BJ (cell line): ENCODE data around the gene FCN1. TPM values are rescaled to one million over a fixed set of nuclear protein-coding genes. Genes with fewer than 3 reads are reported as not detected.

Experiments
- CTCF ChIA-PET: fragments of 350-600 bp; formaldehyde crosslinking; extraction: SDS; loops from one replicate; lab custom pipeline; 2021; ENCODE audit warnings: antibody characterized with exemption, inconsistent platforms; lab: Yijun Ruan, JAX
- POLR2A ChIA-PET: fragments of 300-600 bp; sonication (Branson Sonifier 250); formaldehyde crosslinking; extraction: SDS; loops from one replicate; lab custom pipeline; 2021; ENCODE audit warnings: antibody characterized with exemption; lab: Charles Lee
- DNase-seq: peaks from one replicate; pipeline ENCODE4 v3.0.0-alpha.2; 2011; ENCODE audit warnings: low read depth
- H3K27me3 ChIP-seq: 2 replicates; pipeline ENCODE4 v1.6.0; 2011; ENCODE audit warnings: low read length; ENCODE audit not compliant: control insufficient read depth, insufficient read depth
- H3K36me3 ChIP-seq: 2 replicates; pipeline ENCODE4 v1.5.1; 2011; ENCODE audit warnings: low read length; ENCODE audit not compliant: control insufficient read depth, insufficient read depth
- H3K4me3 ChIP-seq: 2 replicates; pipeline ENCODE4 v1.5.1; 2011; ENCODE audit warnings: low read depth, mild to moderate bottlenecking, control low read depth, low read length
- polyA plus RNA-seq: library from polyadenylated mRNA; depleted of rRNA; stranded (reverse); fragments of >200 nt; gene quantifications from 2 replicates; pipeline ENCODE4 v1.2.3, GENCODE V29; 2011
- TF ChIP-seq, protein P1 (sequence below): IDR thresholded peaks from 2 replicates; pipeline ENCODE4 v1.5.1; 2011; ENCODE audit warnings: low read depth, mild to moderate bottlenecking, control low read depth, inconsistent platforms, low read length, moderate library complexity; ENCODE audit not compliant: insufficient read depth

The FCN1 gene
- polyA plus RNA-seq, 1 experiment, result not detected

DNA sequence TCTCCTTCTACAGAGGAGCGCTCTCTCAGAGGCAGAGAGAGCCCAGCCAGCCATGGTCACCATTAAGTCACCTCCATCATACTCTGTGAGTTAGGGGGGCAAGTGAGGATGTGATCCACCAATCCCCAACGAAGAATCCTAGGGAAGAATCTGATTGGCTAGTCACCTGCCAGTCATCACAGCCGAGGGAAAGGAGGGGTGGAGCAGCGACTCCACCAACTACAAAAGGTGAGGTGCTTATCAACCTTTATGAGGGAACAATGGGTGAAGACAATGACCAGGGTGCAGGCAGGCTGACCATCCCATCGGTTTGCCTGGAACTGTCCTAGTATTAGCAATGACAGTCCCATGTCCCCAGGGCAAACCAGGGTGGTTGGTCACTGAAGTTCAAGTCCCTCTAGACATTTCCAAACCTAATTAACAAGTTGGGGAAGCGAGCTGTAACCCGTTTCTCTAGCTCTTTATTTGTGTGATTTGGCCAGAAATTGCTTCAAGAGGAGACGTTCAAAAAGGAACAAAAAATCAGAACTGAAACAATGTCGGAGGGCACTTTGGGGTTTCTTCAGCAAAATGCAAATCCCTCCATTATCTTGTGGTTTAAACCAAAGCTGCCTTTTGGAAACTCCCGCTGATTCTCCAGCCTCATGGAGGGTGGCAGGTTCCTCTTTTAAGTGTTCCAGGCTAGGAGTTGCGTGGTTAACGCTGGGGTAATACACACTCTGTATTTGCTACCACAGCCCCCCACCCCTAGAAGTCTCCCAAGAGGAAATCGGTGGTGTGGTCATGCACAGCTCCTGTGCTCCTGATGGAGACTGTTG, 18.8 kb upstream of the FCN1 start:
- no peak for DNase-seq
- H3K36me3 ChIP-seq, result no peaks in the 10 kb centered on the region
- TF ChIP-seq, protein P1, sequence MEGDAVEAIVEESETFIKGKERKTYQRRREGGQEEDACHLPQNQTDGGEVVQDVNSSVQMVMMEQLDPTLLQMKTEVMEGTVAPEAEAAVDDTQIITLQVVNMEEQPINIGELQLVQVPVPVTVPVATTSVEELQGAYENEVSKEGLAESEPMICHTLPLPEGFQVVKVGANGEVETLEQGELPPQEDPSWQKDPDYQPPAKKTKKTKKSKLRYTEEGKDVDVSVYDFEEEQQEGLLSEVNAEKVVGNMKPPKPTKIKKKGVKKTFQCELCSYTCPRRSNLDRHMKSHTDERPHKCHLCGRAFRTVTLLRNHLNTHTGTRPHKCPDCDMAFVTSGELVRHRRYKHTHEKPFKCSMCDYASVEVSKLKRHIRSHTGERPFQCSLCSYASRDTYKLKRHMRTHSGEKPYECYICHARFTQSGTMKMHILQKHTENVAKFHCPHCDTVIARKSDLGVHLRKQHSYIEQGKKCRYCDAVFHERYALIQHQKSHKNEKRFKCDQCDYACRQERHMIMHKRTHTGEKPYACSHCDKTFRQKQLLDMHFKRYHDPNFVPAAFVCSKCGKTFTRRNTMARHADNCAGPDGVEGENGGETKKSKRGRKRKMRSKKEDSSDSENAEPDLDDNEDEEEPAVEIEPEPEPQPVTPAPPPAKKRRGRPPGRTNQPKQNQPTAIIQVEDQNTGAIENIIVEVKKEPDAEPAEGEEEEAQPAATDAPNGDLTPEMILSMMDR, result no peak
- peaks cover 7% of the 10 kb centered on the region for H3K27me3 ChIP-seq
- H3K4me3 ChIP-seq, result no peak overlapping the region
- ChIA-PET CTCF (no interaction called here), POLR2A (no interaction called here)

DNA sequence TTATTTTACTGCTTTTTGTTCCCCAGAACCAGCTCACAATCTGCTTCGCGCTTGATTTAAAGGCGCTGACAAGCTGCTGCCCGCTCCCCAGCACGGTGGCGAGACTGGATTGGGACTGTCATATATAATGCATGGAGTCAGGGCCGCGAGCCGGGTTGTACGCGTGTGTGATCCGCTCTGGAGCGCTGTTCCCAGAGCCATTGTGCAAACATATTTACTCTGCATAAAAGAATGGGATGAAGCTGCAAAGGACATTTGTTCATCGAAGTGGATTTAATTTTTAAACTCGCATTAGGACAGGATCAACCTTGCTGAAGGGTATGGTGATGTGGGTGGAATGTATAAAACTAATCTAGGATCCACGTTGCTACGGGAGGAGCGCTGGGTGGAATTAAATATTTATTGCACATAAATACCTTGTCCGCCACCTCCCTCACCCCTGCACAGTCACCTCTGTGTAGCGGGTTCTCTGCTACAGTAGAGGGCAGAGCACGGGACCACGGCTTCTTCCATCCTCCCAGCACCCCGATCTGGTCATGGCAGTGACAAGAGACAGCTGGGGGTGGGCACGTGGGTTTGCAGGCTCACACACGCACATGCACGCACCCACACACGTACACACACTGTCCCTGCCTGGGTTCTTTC, 18.1 kb upstream of the FCN1 start:
- Histone ChIP-seq H3K4me3 (no peak overlapping the region), H3K36me3 (no peaks in the 10 kb centered on the region), H3K27me3 (peaks cover 9% of the 10 kb centered on the region)
- ChIA-PET CTCF (no interaction called here), POLR2A (no interaction called here)
- TF ChIP-seq, protein P1, result no peak
- DNase-seq, result no peak

DNA sequence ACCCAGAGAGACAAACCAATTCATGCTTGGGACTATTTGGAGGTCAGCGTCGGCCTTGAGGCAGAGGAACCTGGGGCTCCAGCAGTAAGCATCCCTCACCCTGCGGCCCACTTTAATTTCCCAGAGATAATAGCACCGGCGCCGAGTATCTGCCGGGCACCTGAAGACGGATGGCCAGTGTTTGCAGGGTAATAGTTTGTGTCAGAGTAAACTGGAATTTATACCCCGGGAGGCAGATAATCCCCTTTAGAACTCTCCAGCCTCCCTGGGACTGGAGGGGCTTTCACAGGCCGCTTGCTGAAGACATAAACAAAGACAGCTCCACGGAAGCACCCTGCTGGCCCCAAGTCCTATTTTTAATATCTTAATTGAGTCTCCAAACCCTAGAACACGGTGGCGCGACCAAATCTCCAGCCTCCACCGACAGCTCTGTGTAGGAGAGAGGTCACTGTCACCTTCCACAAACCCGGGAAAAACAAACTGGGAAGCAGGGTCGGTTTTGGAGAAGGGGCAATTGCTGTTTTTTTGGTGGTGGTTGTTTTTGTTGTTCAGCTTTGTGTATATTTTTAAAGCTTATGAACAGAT, 17.4 kb upstream of the FCN1 start:
- Histone ChIP-seq H3K4me3 (no peak overlapping the region), H3K36me3 (no peaks in the 10 kb centered on the region), H3K27me3 (peaks cover 9% of the 10 kb centered on the region)
- TF ChIP-seq, protein P1, result no peak
- ChIA-PET POLR2A (no interaction called here), CTCF (no interaction called here)
- DNase-seq, result no peak

DNA sequence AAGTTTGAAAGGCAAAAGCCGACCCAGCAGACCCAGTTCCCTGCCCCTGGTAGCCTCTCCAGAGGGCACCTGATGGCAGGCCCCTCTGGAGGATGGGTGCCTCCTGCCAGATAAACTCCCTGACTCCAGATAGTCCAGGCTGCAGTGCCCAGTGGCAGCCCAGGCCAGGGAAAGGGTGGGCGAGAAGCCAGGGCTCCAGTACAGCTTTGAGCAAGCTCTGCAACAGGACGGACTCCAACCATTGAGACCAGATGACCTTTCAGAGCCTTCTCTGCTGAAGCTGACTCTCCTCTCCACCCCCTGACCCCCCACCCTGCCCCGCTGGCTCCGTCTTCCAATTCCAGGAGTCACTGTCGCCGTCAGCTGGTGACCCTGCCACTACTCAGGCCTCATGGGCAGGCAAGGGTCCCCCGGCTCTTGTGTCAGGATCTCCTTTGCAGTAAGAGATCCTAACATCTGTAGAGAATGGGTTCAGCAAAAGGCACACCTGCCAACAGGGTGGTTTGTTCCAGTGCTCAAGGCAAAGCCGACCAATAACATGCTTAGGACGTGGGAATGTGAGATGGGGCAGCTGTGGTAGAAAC, 15.5 kb upstream of the FCN1 start:
- ChIA-PET CTCF (interaction anchor here (1.5 kb wide), 1 partner anchor 22 kb away, joined by 4 read pairs; no protein-coding TSS in a partner anchor), POLR2A (no interaction called here)
- TF ChIP-seq, protein P1, result no peak
- no peak for DNase-seq
- Histone ChIP-seq H3K27me3 (peaks cover 13% of the 10 kb centered on the region), H3K36me3 (no peaks in the 10 kb centered on the region), H3K4me3 (no peak overlapping the region)

DNA sequence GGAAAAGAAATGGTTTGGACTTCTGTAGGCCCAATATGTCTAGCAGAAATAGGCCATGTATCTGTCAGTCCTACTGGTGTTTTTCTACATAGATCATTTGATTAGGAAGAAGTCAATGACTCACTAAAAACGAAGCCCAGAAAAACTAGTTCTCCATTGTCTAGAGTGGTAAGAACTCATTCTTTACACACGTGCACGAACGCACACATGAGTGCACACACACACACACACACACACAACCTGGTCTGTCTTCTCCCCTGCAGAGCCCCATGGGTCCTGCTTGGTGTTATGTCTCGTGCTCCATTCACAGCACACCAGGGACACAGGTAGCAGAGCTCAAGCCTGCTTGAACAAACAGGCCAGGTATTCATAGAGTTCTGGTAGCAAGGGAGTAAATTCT, 14.9 kb upstream of the FCN1 start:
- H3K4me3 ChIP-seq, result no peak overlapping the region
- DNase-seq, result no peak
- POLR2A ChIA-PET, result no interaction called here
- CTCF ChIA-PET, result no interaction called here
- TF ChIP-seq, protein P1, result no peak
- H3K36me3 ChIP-seq, result no peaks in the 10 kb centered on the region
- H3K27me3 ChIP-seq, result peaks cover 13% of the 10 kb centered on the region
